HL-60 (cell line): ENCODE measurements around the gene SPATA1.

ENCODE experiments used
- CTCF ChIP-seq: IDR thresholded peaks from one replicate; pipeline ENCODE4 v1.5.1; 2011; ENCODE audit warnings: low read length, control low read depth, inconsistent platforms; ENCODE audit not compliant: insufficient read depth
- POLR2AphosphoS5 ChIP-seq: IDR thresholded peaks from 2 replicates; pipeline ENCODE4 v1.6.1; 2012; ENCODE audit warnings: low read depth
- REST ChIP-seq: IDR thresholded peaks from 2 replicates; pipeline ENCODE4 v1.6.1; 2012; ENCODE audit warnings: low read depth; ENCODE audit not compliant: insufficient replicate concordance

DNA sequence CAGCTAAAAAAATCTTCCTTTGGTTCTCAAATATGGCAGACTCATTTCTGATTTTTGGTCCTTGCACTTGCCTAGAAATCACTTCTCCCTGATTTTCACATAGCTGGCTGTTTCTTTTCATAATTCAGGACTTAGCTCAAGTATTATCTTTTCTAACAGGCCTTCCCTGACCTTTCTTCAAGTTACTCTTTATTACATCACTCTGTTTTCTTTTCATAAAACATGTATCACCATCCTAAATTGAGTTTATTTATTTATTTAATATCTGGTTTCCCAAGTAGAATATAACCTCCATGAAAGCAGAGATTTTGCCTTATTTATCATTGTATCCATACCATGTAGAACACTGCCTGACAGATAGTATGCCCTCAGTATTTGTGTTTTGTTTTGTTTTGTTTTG is 18.4 kb downstream of the SPATA1 start:
- TF ChIP-seq CTCF: no peak
- no peak for TF ChIP-seq POLR2AphosphoS5
- no peak for TF ChIP-seq REST
